SK-N-MC (cell line): ENCODE measurements around the gene HDGF.

Source experiments
- EZH2 ChIP-seq: fragments of 200-600 bp; sonication (generic); IDR thresholded peaks from one replicate; pipeline ENCODE4 v1.6.1; 2017; ENCODE audit warnings: antibody characterized with exemption
- FOXP2 ChIP-seq: optimal IDR thresholded peaks from 2 replicates; pipeline ENCODE3; 2011; ENCODE audit warnings: mild to moderate bottlenecking, moderate library complexity; ENCODE audit not compliant: insufficient read depth; ENCODE audit errors: extremely low read length, control extremely low read depth
- POLR2AphosphoS5 ChIP-seq: IDR thresholded peaks from 2 replicates; pipeline ENCODE4 v1.6.1; 2012; ENCODE audit warnings: mild to moderate bottlenecking, low read depth, low read length, borderline replicate concordance

GRCh38 chr1:156772728-156773497 lies 21.4 kb upstream of the HDGF start:
- TF ChIP-seq EZH2 (no peak), POLR2AphosphoS5 (no peak), FOXP2 (no peak)
